D721Med (cell line): ENCODE results near the gene C11orf21.

ENCODE experiments used
- DNase-seq: peaks from one replicate; pipeline ENCODE4 v3.0.0; 2011; ENCODE audit warnings: low spot score; ENCODE audit not compliant: insufficient read length
- FAIRE-seq: peaks from 2 replicates; lab custom pipeline; 2011; peaks lifted over from hg19 to GRCh38; lab: Jason Lieb, UNC
- CTCF ChIP-seq: IDR thresholded peaks from 2 replicates; pipeline ENCODE4 v1.5.1; 2012; ENCODE audit warnings: mild to moderate bottlenecking, control low read depth; ENCODE audit not compliant: insufficient read depth; ENCODE audit errors: missing control alignments

Gene C11orf21

DNA sequence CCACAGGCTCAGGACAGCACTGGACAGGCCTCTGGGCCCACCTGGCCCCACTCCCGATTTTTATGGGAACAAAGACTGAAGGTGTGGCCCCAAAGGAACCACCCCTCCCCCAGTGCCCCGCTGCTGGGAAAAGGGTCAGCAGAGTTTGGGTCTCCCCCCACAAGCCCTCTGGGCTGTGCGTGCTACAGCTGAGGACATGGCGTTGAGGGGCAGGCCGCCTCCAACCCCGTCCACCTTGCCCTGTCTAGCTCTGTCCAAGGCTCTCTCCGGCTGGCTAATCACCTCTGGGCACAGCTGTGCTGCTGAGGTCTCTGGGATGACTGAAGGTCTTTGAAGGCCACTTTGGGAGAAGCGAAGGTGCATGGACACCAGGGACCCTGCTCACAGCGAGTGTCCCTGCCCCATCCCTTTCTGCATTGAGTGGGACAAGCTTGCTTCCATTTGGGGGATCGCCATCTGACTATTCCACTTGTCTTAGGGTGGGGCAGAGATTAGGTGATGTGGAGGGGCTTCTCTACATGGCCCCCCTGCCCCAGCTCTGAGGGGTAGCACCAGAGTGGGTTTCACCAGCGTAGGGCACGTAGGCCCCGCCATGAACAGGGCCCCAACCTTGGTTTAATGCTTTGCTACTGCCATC, 37.9 kb downstream of the C11orf21 start:
- DNase-seq = no peak
- FAIRE-seq = no peak
- no peak for TF ChIP-seq CTCF

- no peak for DNase-seq
- FAIRE-seq = no peak
- TF ChIP-seq CTCF = no peak
These were observed 38.6 kb downstream of the C11orf21 start for GRCh38 chr11:2263071-2263565.

- DNase-seq (no peak), FAIRE-seq (no peak)
- no peak for TF ChIP-seq CTCF
These were observed 39.2 kb downstream of the C11orf21 start for GRCh38 chr11:2262301-2263070.

GRCh38 chr11:2261436-2262230, 40.1 kb downstream of the C11orf21 start:
- FAIRE-seq = no peak
- no peak for DNase-seq
- TF ChIP-seq CTCF = no peak

DNA sequence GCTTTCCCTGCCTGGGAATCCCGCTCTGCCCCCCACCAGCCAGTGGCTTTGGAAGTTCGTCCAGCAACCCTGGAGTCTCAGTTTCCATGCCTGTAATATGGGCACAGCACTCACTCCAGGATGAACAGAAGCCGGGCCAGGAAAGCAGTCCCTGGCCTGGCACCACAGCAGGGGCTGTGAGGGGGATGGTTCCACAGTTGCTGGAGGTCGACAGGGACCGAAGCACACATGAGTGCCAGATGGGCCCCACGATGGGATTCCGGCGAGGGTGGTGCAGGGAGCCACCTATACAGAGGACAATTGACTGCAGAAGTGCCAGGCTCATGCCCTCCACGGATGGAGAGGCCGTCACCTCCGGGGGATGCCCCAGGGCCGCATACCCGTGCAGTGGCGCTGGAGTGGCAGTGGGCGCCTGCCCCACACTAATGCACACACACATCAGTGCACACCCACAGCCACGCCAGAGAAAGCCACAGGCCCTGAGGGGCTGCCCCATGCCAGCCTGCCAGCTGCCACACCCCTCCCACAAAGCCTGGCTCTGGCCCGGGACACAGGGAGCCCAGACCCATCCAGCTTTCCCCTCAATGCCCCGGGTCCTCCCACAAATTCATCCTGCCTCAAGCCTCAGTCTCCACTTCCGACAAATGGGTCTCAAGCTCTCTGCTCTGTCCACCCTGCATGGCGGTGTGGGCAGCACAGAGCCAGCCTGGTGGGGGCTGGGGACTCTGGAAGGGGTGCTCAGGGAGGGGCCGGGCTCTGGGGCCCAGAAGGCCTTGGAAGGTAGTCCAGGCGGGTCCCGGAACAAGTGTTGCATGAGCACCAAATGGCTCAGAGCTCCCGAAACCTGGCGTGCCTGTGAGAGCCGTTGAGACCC, 41.0 kb downstream of the C11orf21 start:
- TF ChIP-seq CTCF = no peak
- no peak for FAIRE-seq
- no peak for DNase-seq

DNA sequence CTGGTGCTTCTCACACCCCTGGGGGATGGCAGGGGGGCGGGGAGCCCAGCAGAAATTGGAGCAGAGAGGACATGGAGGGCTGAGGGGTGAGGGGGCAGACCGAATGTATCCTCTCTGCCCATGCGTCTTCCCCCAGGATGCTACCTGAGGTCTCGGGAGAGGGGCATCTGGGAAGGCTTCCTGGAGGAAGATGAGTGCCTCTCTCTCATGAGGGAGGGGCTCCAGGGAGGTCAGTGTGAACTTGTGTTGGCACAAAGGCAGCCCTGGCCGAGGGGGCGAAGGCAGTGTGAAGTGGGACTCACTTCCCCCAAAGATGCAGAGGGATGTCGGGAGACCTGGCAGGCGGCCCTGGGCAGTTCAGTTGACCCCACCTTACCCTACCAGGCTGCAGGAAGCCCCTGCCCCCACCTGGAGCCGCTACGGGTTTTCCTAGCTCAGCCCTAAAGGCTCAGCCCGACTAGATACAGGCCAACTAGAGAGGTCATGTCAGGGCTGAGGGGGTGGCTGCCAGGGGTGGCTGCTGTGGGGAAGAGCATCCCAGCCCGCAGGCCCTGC, 41.7 kb downstream of the C11orf21 start:
- TF ChIP-seq CTCF = no peak
- DNase-seq (no peak), FAIRE-seq (no peak)
